RWPE1 (cell line): ENCODE results near the gene RHBDL1.

Experiments used
- CTCF ChIA-PET: fragments of 350-600 bp; sonication (Branson Sonifier 250); formaldehyde crosslinking; extraction: SDS; loops from one replicate; lab custom pipeline; 2021; lab: Yijun Ruan, JAX
- POLR2A ChIA-PET: fragments of 400-600 bp; formaldehyde crosslinking; extraction: SDS; loops from one replicate; lab custom pipeline; 2020; ENCODE audit warnings: antibody characterized with exemption; ENCODE audit not compliant: low non-redundant PET; lab: Yijun Ruan, JAX
- DNase-seq: peaks from one replicate; pipeline ENCODE4 v3.0.0; 2012; ENCODE audit warnings: low spot score
- H3K27ac ChIP-seq: fragments of 450-650 bp; 2 replicates; pipeline ENCODE4 v1.5.1; 2017
- CTCF ChIP-seq: fragments of 450-650 bp; conservative IDR thresholded peaks from 2 replicates; pipeline ENCODE4 v1.5.1; 2017; ENCODE audit warnings: low read depth, mild to moderate bottlenecking

RHBDL1 gene

GRCh38 chr16:670485-671352, 4.8 kb upstream of the RHBDL1 start:
- ChIA-PET CTCF (interaction anchor here (1.2 kb wide), 1 partner anchor 89 kb away, joined by 7 read pairs; no protein-coding TSS in a partner anchor), POLR2A (interaction anchor here (0.6 kb wide), 1 partner anchor 52 kb away, joined by 3 read pairs; no protein-coding TSS in a partner anchor)
- DNase-seq, result no peak
- peak overlapping the region; percentile 94 for H3K27ac ChIP-seq
- no peak for TF ChIP-seq CTCF

DNA sequence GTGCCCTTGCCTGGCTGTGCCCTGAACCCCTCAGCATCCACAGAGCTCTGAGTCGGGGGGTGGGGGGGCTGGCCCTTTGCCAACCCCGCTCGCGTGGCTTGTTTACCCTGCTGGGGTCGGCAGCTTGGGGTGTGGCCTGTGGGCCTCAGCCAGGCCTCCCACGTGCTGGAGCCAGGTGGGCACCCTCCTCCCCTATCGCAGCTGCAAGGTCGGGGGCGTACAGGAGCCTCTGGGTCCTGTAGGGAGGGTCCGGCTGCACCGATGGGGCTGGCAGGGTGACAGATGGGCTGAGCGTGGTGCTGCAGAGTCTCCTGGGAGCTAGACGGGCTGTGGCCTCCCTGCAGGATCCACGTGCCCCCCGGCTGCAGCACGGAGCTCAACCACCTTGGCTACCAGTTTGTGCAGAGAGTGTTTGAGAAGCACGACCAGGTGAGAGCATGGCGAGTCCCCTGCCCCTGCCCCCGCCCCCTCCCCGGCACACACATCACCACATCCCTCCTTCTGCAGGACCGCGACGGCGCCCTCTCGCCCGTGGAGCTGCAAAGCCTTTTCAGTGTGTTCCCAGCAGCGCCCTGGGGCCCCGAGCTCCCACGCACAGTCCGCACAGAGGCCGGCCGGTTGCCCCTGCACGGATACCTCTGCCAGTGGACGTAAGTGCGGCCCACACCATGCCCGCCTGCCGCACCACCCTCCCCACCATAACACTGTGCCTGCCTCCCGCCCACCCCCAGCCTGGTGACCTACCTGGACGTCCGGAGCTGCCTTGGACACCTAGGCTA, 3.9 kb upstream of the RHBDL1 start:
- no peak for TF ChIP-seq CTCF
- ChIA-PET CTCF (interaction anchor here (0.6 to 1.2 kb wide), 2 partner anchors 14 to 89 kb away, joined by 3 to 7 read pairs; no protein-coding TSS in a partner anchor), POLR2A (interaction anchor here (0.5 to 0.6 kb wide), 3 partner anchors 13 to 51 kb away, joined by 3 to 5 read pairs (median 3); partner anchors contain the start of gene JMJD8)
- H3K27ac ChIP-seq, result peak overlapping the region; percentile 94
- DNase-seq, result no peak

DNA sequence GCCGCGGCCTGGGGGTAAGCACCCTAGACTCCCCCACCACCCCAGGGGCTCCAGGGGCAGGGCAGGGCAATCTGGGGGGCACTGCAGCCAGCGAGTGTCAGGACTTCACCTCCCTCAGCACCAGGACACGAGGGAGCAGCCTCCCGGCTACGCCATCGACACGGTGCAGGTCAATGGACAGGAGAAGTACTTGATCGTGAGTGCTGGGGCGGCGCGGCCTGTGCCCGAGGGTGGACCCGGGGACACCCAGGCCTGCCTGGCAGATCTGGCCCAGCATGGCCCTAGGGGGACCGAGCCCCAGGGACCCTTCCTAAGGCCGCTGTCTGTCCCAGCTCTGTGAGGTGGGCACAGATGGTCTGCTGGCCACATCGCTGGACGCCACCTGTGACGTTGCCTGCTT, 3.1 kb upstream of the RHBDL1 start:
- CTCF ChIA-PET, result no interaction called here
- DNase-seq, result no peak

GRCh38 chr16:672851-673250, 2.6 kb upstream of the RHBDL1 start:
- H3K27ac ChIP-seq, result peak overlapping the region; percentile 94
- POLR2A ChIA-PET, result no interaction called here
- DNase-seq, result no peak
- CTCF ChIA-PET, result no interaction called here
- no peak for TF ChIP-seq CTCF

More for the DNA sequence above, 3.1 kb upstream of the RHBDL1 start:
- no peak for TF ChIP-seq CTCF
- H3K27ac ChIP-seq, result peak overlapping the region; percentile 94
- POLR2A ChIA-PET, result interaction anchor here (0.6 kb wide), 1 partner anchor 12 kb away, joined by 5 read pairs; the partner anchor contains the start of gene JMJD8

GRCh38 chr16:673399-673991, 2.0 kb upstream of the RHBDL1 start:
- ChIA-PET POLR2A (no interaction called here), CTCF (interaction anchor here (0.8 kb wide), 1 partner anchor 25 kb away, joined by 4 read pairs; no protein-coding TSS in a partner anchor)
- no peak for TF ChIP-seq CTCF
- no peak for DNase-seq
- H3K27ac ChIP-seq, result peak overlapping the region; percentile 94
